DMS79 treated with DMSO at 0.1 percent for 48 hours (cell line): Measurements from ENCODE around the gene CFAP70.
"Not testable (repeated sequence)": the region's sequence is repeated elsewhere in the genome, so short reads cannot be mapped to it uniquely, and the experiment has no call there.

Experiments used
- DNase-seq: peaks from one replicate; lab custom pipeline; 2025; lab: John Stamatoyannopoulos, UW

The CFAP70 gene

DNA sequence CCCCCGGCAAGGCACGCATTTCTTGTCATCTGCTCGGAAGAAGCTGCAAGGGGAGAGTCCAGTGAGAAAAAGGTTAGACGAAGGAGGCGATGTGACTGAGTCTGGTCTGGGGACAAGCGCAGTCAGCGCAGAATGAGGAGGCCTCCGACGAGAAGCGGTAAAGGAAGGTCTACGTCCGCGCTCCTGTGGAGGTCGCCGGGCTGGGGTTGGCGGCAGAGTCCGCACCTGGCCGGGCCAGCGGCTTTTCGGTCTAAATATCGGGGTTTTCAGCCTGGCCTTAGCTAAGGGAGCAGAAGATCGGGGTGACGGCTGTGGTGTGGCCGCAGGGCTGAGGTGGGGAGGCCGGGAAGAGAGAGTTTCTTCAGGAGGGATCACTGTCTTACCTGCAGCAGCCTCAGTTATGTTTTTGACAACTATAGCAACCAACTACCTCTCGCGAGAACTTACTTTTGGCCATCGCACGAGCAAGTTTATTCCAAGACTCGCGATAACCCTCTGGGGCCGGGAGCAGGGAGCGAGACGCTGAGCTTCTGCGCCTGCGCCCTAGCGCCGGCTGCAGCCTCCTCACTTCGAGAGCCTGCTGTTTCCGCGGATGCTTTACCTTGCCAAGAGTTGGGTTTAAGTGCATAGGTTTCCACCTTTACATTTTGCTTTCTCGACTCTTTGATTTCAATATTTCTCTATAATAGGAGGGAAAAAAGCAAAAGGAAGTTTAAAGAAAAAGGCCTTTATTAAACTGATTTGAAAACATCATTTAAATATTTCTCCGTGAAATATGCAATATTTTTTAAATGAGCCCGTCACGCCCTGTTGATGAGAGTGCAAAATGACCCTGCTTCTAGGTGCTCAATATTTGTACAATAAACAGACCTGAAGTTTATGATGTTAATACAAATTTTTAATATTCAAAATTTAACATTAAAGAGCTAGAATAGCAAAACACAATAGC is at the start of gene CFAP70:
Gene CFAP70, minus strand, starts transcription at position 534 of the 949 bp plus-strand sequence. CDS start 4,068 bp downstream, outside the sequence.
- peak; percentile 86 for DNase-seq

DNA sequence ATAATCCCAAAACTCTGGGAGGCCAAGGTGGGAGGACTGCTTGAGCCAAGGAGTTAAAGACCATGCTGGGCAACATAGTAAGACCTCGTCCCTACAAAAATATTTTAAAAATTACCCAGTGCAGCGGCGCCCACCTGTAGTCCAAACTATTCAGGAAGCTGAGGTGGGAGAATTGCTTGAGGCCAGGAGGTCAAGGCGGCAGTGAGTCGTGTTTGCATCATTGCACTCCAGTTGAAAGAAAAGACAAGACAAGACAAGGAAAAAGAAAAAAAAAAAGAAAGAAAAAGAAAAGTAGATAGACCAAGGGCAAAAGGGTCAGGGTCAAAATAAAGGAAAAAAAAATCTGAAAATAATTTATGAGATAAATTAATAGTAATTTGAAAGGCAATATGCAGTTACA is 49.4 kb upstream of the CFAP70 start:
- no peak for DNase-seq

GRCh38 chr10:73407495-73407894 is 48.8 kb upstream of the CFAP70 start:
- DNase-seq: no peak

- DNase-seq: no peak
These were observed 48.2 kb upstream of the CFAP70 start for GRCh38 chr10:73406846-73407245.

- no peak for DNase-seq
These were observed 46.9 kb upstream of the CFAP70 start for GRCh38 chr10:73405556-73405955.

DNA sequence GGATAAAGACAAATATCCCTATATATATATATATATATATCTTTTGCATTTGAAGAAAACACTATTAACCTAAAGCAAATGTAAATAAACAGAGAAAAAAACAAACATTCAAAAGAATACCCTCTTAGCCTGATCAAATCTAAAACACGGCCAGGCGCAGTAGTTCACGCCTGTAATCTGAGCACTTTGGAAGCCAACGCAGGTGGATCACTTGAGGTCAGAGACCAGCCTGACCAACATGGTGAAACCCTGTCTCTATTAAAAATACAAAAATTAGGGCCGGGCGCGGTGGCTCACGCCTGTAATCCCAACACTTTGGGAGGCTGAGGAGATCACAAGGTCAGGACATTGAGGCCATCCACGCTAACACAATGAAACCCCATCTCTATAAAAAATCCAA is 46.0 kb upstream of the CFAP70 start:
- DNase-seq: no peak

GRCh38 chr10:73401636-73402035 is 43.0 kb upstream of the CFAP70 start:
- no peak for DNase-seq

- no peak for DNase-seq
These were observed 40.4 kb upstream of the CFAP70 start for GRCh38 chr10:73399063-73399462.

DNA sequence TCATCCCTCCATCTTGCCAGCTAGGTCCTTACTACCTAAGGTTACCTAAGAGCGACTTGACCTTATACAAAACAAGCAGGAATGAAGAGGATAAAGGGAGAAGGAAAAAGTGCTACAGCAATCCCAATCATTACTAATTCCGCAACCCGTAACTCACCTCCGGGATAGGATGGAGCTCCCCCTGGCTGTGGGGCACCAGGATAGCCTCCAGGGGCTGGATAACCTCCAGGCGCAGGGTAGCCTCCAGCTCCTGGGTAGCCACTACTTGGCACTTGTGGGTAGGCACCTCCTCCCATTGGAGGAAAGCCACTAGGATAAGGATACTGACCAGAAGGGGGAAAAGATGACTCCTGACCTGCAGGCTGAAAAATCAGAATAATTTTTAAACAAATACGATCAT is 39.4 kb upstream of the CFAP70 start:
- no peak for DNase-seq

GRCh38 chr10:73394325-73394724 is 35.7 kb upstream of the CFAP70 start:
- DNase-seq: not testable (repeated sequence)

GRCh38 chr10:73388228-73388627 is 29.6 kb upstream of the CFAP70 start:
- DNase-seq: no peak

DNA sequence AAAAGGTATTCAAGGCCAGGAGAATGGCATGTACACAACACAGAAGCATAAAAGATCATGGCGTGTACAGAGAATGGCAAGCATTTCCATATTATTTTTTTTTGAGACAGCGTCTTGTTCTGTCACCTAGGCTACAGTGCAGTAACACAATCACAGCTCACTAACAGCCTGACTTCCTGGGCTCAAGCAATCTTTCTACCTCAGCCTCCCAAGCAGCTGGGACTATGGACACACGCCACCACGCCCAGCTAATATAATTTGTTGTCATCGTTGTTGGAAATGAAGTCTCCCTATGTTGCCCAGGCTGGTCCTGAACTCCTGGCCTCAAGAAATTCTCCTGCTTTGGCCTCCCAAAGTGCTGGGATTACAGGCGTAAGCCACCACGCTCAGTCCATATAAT is 27.9 kb upstream of the CFAP70 start:
- no peak for DNase-seq

- DNase-seq: no peak
These were observed 20.5 kb upstream of the CFAP70 start for GRCh38 chr10:73379064-73379748.

DNA sequence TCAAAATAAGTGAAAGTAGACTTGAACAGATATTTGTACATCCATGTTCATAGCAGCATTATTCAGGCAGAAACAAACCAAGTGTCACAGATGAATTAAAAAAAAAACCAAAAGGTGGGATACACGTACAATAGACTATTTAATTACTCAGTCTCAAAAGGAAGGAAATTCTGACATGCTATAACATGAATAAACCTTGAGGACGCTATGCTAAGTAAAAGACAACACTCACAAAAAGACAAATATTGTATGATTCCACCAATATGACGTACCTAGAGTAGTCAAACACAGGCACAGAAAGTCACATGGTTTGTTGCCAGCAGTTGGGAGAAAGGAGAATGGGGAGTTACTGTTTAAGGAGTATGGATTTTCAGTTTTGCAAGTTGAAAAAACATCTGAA is 18.0 kb upstream of the CFAP70 start:
- no peak for DNase-seq

DNA sequence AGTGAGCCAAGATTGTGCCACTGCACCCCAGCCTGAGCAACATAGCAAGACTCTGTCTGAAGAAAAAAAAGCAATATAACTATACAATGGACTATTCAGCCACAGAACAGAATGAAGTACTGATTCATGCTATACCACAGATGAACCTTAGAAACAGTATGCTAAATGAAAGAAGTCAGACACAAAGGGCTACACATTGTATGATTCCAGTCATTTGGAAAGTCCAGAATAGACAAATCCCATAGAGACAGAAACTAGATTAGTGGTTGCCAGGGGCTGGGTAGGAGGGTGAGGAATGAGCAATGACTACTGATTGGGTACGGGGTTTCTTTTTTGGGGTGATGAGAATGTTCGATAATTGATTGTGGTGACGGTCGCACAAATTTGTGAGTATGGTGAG is 9.6 kb upstream of the CFAP70 start:
- no peak for DNase-seq

DNA sequence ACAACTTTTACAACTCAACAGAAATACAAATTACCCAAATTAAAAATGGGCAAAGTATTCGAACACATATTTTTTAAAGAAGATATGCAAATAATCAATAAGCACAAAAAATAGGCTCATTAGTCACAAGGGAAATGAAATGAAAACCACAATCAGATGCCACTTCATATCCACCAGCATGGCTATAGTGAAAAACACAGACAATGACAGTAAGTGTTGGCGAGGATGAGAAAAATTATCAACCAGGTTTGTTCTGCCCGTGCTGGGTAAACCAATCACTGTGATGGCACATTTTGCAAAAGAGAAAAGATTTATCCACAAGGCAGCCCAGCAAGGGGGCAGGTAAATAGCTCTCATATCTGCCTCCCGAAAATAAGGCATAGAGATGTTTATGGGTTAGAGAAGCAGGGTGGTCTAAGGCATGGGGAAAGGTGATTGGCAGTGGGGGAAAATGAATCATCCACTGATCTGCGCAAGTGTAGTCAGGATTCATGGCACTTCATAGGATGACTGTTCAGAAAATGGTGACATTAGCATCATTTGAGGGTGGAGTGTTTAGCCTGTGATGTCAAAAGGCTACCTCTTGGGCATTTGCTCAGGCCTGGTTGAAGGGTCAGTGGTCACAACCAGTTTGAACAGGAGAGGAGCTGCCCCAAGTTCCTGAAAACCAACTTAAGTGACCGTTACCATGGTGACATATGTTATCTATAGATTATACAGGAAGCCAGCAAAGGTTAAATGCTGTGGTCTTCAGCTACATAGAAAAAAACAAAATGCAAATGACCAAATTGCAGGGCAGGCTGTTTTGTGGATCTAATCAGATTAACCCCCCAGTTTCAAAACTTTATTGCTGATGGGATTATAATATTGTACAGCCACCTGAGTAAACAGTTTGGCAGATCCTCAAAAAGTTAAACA is 8.0 kb upstream of the CFAP70 start:
- DNase-seq: no peak

- no peak for DNase-seq
These were observed 6.3 kb upstream of the CFAP70 start for GRCh38 chr10:73364964-73365363.

GRCh38 chr10:73359492-73359891 is 828 bp upstream of the CFAP70 start:
- DNase-seq: peak; percentile 48

GRCh38 chr10:73357821-73358220 is 843 bp downstream of the CFAP70 start:
- DNase-seq: no peak

DNA sequence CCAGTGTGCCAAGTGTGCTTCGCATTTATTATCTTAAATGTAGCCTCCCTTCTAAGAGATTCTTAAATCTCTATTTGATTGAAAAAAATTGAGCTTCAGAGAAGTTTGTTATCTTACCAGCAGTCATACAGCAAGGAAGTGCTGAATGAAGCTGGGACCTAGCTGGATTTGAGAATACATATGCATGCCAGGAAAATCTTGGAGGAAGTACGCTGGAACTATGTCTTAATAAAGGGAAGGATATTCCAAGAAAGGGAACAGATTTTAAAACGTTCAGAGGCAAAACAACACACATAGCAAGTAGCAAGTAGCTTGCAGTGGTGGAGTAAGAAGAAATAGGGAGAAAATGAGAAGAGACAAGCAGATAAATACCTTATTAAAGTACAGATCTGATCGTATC is 1.5 kb downstream of the CFAP70 start:
- DNase-seq: no peak

DNA sequence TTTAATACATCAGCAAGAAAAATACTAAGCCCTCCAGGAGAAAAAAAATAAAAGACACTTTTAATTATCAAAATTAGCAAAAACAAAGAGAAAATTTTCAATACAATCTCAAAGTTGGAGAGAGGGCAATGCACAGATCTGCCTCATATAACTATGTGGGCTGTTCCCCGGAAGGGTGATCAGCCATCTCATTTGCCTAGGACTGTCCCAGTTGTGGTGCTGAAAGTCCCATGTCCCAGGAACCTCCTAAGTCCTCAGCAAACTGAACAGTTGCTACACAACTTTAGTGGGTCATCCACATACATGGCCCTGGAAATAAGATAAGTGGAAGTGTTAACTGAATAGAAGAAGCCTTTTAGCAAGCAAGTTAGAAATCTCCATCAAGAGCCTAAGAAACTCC is 14.4 kb downstream of the CFAP70 start:
- DNase-seq: no peak

DNA sequence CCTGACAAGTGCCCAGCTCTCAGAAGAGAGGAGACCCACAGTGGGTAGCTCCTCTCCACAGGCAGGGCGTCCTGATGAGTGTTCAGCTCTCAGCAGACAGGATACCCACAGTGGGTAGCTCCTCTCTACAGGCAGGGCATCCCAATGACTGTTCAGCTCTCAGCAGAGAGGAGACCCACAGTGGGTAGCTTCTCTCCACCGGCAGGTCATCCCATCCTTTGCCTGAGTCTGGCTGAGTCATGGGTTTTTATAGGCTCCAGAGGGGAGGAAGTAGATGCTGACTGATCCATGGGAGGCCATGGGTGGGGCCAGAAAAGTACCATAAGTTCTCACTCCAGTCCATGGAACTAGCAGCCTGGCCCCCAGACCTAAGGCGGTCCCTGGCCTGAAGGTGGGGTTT is 18.5 kb downstream of the CFAP70 start:
- no peak for DNase-seq
